Measurements from ENCODE around the gene CPB1. TPM values are rescaled to one million over a fixed set of nuclear protein-coding genes. Genes with fewer than 3 reads are reported as not detected.
"Not testable (repeated sequence)": the region's sequence is repeated elsewhere in the genome, so short reads cannot be mapped to it uniquely, and the experiment has no call there.

The CPB1 gene
- total and polyA plus RNA-seq, 10 of the 15 experiments (the other 5 are each of a cell fraction or from before 2014, with no cell fraction given), result 4.8 TPM; not detected in 9

DNA sequence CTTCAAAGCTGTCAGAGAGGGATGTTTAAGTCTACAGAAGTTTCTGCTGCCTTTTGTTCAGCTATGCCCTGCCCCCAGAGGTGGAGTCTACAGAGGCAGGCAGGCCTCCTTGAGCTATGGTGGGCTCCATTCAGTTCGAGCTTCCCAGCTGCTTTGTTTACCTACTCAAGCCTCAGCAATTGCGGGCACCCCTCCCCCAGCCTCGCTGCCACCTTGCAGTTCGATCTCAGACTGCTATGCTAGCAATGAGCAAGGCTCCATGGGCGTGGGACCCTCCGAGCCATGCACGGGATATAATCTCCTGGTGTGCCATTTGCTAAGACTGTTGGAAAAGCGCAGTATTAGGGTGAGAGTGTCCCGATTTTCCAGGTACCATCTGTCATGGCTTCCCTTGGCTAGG lies 41.5 kb upstream of the CPB1 start:
- H3K27me3 ChIP-seq (replicated peaks in 1 of 2; ENCODE audit: control insufficient read depth in 2 of 2, insufficient read depth in 2 of 2, low read length in 1 of 2); H3K9ac ChIP-seq (ENCODE audit: control insufficient read depth, insufficient read depth, low read length); in situ Hi-C loops (cut with MboI); H3K27ac ChIP-seq (ENCODE audit: control insufficient read depth, insufficient read depth); H3K9me3 ChIP-seq (replicated peaks; ENCODE audit: control insufficient read depth, insufficient read depth, low read length); POLR2A ChIA-PET; H3K36me3 ChIP-seq (ENCODE audit: control insufficient read depth in 2 of 2, insufficient read depth in 2 of 2, low read length in 1 of 2); CTCF ChIA-PET; SMC1A ChIA-PET (ENCODE audit: uncharacterized antibody, unreplicated experiment); ATAC-seq; DNase-seq (ENCODE audit: low read depth, low spot score); intact Hi-C loops (cut with micrococcal nuclease; ENCODE audit: unreplicated experiment); RAD21 ChIA-PET (ENCODE audit: unreplicated experiment); H3K4me3 ChIP-seq; BruUV-seq (replicated peaks); H2AFZ ChIP-seq (ENCODE audit: control insufficient read depth, low read depth, low read length); H3K4me2 ChIP-seq (ENCODE audit: control insufficient read depth, insufficient read depth); FAIRE-seq; H3K79me2 ChIP-seq (ENCODE audit: control insufficient read depth, insufficient read depth, low read length); H3K4me1 ChIP-seq (ENCODE audit: control insufficient read depth, insufficient read depth, low read length); H4K20me1 ChIP-seq (ENCODE audit: control insufficient read depth, insufficient read depth): not testable (repeated sequence)
- WGBS (ENCODE audit: insufficient coverage, insufficient replicate concordance, low lambda C conversion rate, missing lambda C conversion rate), result 9% methylated on average over 9 of the region's 9 CpGs

DNA sequence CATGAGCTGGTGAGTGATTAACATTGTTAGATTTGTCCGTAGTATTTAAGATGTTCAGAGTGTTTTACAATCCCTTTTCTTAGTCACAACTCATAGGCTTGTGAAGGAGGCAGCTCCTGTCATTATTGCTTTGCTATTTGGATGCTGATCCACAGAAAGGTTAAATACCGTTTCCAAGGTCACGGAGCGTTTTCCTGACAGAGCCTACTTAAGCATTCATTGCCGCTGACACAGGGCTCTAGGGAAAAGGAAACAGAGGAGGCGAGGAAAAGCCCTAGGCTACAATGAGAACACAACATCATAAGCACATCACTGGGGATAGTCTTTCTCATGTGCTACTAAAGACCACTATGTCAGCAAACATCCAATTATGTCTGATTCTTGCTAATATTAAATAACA lies 38.5 kb upstream of the CPB1 start:
- Histone ChIP-seq H4K20me1 (ENCODE audit: control insufficient read depth, insufficient read depth) (no peaks in the 10 kb centered on the region), H3K79me2 (ENCODE audit: control insufficient read depth, insufficient read depth, low read length) (no peaks in the 10 kb centered on the region), H3K27me3 (replicated peaks in 1 of 2; ENCODE audit: control insufficient read depth in 2 of 2, insufficient read depth in 2 of 2, low read length in 1 of 2) (no peaks in the 10 kb centered on the region), H3K9ac (ENCODE audit: control insufficient read depth, insufficient read depth, low read length) (no peak overlapping the region), H3K4me3 (no peak overlapping the region), H2AFZ (ENCODE audit: control insufficient read depth, low read depth, low read length) (no peak overlapping the region), H3K36me3 (ENCODE audit: control insufficient read depth in 2 of 2, insufficient read depth in 2 of 2, low read length in 1 of 2) (no peaks in the 10 kb centered on the region), H3K4me2 (ENCODE audit: control insufficient read depth, insufficient read depth) (no peak overlapping the region), H3K9me3 (replicated peaks; ENCODE audit: control insufficient read depth, insufficient read depth, low read length) (no peaks in the 10 kb centered on the region), H3K4me1 (ENCODE audit: control insufficient read depth, insufficient read depth, low read length) (no peaks in the 10 kb centered on the region), H3K27ac (ENCODE audit: control insufficient read depth, insufficient read depth) (no peak overlapping the region)
- FAIRE-seq (no peak), ATAC-seq (no peak), DNase-seq (ENCODE audit: low read depth, low spot score) (no peak)
- in situ Hi-C loops (cut with MboI), result no loop called here
- intact Hi-C loops (cut with micrococcal nuclease; ENCODE audit: unreplicated experiment), result no loop called here
- ChIA-PET SMC1A (ENCODE audit: uncharacterized antibody, unreplicated experiment) (no interaction called here), POLR2A (no interaction called here), RAD21 (ENCODE audit: unreplicated experiment) (no interaction called here), CTCF (no interaction called here)
- 23% methylated on average over 6 of the region's 6 CpGs for WGBS (ENCODE audit: insufficient coverage, insufficient replicate concordance, low lambda C conversion rate, missing lambda C conversion rate)
- BruUV-seq (replicated peaks), result no TSS peak
- TF ChIP-seq KDM1A (IDR thresholded peaks at IDR 0.05; ENCODE audit: borderline replicate concordance) (no peak), ZNF207 (IDR thresholded peaks at IDR 0.05; ENCODE audit: borderline replicate concordance) (no peak), ZZZ3 (IDR thresholded peaks at IDR 0.05; ENCODE audit: control insufficient read depth, insufficient read length, low read depth) (no peak), HDAC6 (IDR thresholded peaks at IDR 0.05; ENCODE audit: unreplicated experiment) (no peak), POLR2AphosphoS2 (IDR thresholded peaks at IDR 0.05; ENCODE audit: low read depth, low read length) (no peak), RCOR1 (conservative IDR thresholded peaks at IDR 0.05; ENCODE audit: low read depth, low read length) (no peak), MEF2A (IDR thresholded peaks at IDR 0.05; ENCODE audit: insufficient read depth, low read depth, low read length) (no peak), IRF3 (IDR thresholded peaks at IDR 0.05) (no peak)
